Measurements from ENCODE around the gene RTN4.
"Not testable (repeated sequence)": the region's sequence is repeated elsewhere in the genome, so short reads cannot be mapped to it uniquely, and the experiment has no call there.

Gene RTN4

GRCh38 chr2:55057474-55057873 lies 7.2 kb upstream of the RTN4 start:
- no peak for TF ChIP-seq CTCF (IDR thresholded peaks at IDR 0.05; ENCODE audit: borderline replicate concordance, control extremely low read depth, extremely low read depth, insufficient read depth, missing control alignments)
- no peak for DNase-seq (ENCODE audit: low spot score)
- in situ Hi-C loops (cut with MboI; ENCODE audit: low sequenced_read_pairs, unreplicated experiment): no loop called here

- no peak for DNase-seq (ENCODE audit: low spot score)
- TF ChIP-seq CTCF (IDR thresholded peaks at IDR 0.05; ENCODE audit: borderline replicate concordance, control extremely low read depth, extremely low read depth, insufficient read depth, missing control alignments): no peak
- in situ Hi-C loops (cut with MboI; ENCODE audit: low sequenced_read_pairs, unreplicated experiment): no loop called here
Observed at GRCh38 chr2:55056024-55056521, 5.8 kb upstream of the RTN4 start.

- in situ Hi-C loops (cut with MboI; ENCODE audit: low sequenced_read_pairs, unreplicated experiment): no loop called here
- TF ChIP-seq CTCF (IDR thresholded peaks at IDR 0.05; ENCODE audit: borderline replicate concordance, control extremely low read depth, extremely low read depth, insufficient read depth, missing control alignments): no peak
- peak; percentile 50 for DNase-seq (ENCODE audit: low spot score)
Observed at GRCh38 chr2:55054106-55054875, 4.0 kb upstream of the RTN4 start.

- DNase-seq (ENCODE audit: low spot score); in situ Hi-C loops (cut with MboI; ENCODE audit: low sequenced_read_pairs, unreplicated experiment): not testable (repeated sequence)
Observed at GRCh38 chr2:55053225-55053624, 3.0 kb upstream of the RTN4 start.

GRCh38 chr2:55052129-55053061 lies 2.1 kb upstream of the RTN4 start:
- no peak for TF ChIP-seq CTCF (IDR thresholded peaks at IDR 0.05; ENCODE audit: borderline replicate concordance, control extremely low read depth, extremely low read depth, insufficient read depth, missing control alignments)
- in situ Hi-C loops (cut with MboI; ENCODE audit: low sequenced_read_pairs, unreplicated experiment): no loop called here
- no peak for DNase-seq (ENCODE audit: low spot score)

GRCh38 chr2:55051026-55051866 lies 995 bp upstream of the RTN4 start:
- no peak for DNase-seq (ENCODE audit: low spot score)
- in situ Hi-C loops (cut with MboI; ENCODE audit: low sequenced_read_pairs, unreplicated experiment): no loop called here
- no peak for TF ChIP-seq CTCF (IDR thresholded peaks at IDR 0.05; ENCODE audit: borderline replicate concordance, control extremely low read depth, extremely low read depth, insufficient read depth, missing control alignments)

Data from GM13976 (cell line).